Endometrium (tissue), 2 donors: ENCODE results near the gene EPS8L3.
"Not testable (repeated sequence)": the region's sequence is repeated elsewhere in the genome, so short reads cannot be mapped to it uniquely, and the experiment has no call there.

Experiments
- FAIRE-seq: peaks from 2 replicates; lab custom pipeline; 2012; peaks lifted over from hg19 to GRCh38; lab: Jason Lieb, UNC
- donor health status: control.
- donor health status: control.

The EPS8L3 gene

DNA sequence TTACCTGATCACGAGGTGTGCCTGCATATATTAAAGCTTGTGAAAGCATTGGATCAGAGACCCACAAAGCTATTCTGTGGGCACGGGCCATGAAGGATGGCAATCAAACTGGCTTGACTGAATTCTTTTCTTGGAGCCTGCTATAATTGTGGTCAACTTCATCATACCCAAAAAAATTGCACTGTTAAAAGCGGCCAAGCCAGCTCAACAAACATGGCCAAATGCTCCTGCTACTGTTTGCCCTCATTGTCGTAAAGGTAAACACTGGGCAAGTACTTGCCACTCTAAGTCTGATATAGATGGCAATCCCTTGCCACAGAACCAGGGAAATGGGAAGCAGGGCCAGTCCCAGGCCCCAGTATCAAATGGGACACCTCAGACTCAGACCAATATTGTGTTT, 58.3 kb downstream of the EPS8L3 start:
- no peak for FAIRE-seq

DNA sequence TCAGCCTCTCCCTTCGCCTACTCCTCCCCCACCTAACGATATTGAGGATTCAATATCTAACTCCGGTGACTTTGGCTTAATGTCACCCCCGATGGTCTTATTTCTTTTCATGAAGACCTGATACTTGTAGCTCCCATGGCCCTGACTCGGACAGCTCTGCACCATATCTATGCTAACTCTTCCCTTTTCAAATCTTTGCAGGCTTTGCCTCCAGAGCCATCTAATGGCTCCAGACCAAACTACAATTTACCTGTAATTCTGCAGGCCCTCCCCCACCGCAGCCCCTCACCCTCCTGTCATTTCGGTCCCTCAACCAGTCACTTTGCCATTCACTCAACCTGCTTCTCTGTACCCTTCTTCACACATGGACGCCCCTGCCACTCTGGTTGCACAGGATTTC, 59.5 kb downstream of the EPS8L3 start:
- no peak for FAIRE-seq

GRCh38 chr1:109702940-109703339, 60.8 kb downstream of the EPS8L3 start:
- not testable (repeated sequence) for FAIRE-seq
